ENCODE results near the gene PIK3CD. TPM values are rescaled to one million over a fixed set of nuclear protein-coding genes. Genes with fewer than 3 reads are reported as not detected.

The PIK3CD gene
- total and polyA plus RNA-seq, 11 donors, result 1.9 to 18.8 (median 4.0) TPM

DNA sequence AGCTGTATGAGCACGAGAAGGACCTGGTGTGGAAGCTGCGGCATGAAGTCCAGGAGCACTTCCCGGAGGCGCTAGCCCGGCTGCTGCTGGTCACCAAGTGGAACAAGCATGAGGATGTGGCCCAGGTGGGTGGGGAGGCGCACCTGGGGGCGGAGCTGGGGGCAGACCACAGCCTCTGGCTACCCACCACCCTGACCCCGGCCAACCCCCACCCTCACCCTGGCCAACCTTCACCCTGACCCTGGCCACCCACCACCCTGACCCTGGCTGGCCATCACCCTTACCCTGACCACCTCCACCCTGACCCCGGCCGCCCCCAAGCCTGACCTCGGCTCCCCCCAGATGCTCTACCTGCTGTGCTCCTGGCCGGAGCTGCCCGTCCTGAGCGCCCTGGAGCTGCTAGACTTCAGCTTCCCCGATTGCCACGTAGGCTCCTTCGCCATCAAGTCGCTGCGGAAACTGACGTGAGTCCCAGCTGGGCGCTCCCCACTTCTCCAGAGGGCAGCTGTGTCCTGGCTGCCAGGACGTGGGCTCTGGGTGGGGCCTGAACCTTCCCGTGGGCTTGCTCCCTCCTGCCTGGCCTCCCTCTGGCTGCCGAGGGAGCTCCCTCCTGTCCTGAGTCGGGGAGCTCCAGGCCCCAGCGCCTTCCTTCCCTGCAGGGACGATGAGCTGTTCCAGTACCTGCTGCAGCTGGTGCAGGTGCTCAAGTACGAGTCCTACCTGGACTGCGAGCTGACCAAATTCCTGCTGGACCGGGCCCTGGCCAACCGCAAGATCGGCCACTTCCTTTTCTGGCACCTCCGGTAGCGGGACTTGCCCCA lies 69.5 kb downstream of the PIK3CD start:
- DNase-seq (no peak), ATAC-seq (no peak)
- H3K4me1 ChIP-seq, result peaks cover 0 to 38% (median 0%) of the 10 kb centered on the region in 12 donors
- TF ChIP-seq POLR2A (IDR thresholded peaks at IDR 0.05), result no peak
- TF ChIP-seq, protein P1, sequence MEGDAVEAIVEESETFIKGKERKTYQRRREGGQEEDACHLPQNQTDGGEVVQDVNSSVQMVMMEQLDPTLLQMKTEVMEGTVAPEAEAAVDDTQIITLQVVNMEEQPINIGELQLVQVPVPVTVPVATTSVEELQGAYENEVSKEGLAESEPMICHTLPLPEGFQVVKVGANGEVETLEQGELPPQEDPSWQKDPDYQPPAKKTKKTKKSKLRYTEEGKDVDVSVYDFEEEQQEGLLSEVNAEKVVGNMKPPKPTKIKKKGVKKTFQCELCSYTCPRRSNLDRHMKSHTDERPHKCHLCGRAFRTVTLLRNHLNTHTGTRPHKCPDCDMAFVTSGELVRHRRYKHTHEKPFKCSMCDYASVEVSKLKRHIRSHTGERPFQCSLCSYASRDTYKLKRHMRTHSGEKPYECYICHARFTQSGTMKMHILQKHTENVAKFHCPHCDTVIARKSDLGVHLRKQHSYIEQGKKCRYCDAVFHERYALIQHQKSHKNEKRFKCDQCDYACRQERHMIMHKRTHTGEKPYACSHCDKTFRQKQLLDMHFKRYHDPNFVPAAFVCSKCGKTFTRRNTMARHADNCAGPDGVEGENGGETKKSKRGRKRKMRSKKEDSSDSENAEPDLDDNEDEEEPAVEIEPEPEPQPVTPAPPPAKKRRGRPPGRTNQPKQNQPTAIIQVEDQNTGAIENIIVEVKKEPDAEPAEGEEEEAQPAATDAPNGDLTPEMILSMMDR (IDR thresholded peaks at IDR 0.05), result no peak
- H3K27ac ChIP-seq, result no peak overlapping the region
- no peak overlapping the region for H3K4me3 ChIP-seq
- peaks cover 0 to 9% (median 2%) of the 10 kb centered on the region in 12 donors for H3K9me3 ChIP-seq
- H3K27me3 ChIP-seq, result no peaks in the 10 kb centered on the region
- intact Hi-C loops (cut with DNase I), result loop anchor here in 8 of 10 donors (5.0 to 10.0 kb wide), 2 partner anchors 144 to 146 kb away; no protein-coding TSS in a partner anchor
- WGBS, 4 donors, result 89 to 93% (median 91%) methylated on average over 28 to 34 of the region's 34 CpGs
- peaks cover 0 to 79% (median 4%) of the 10 kb centered on the region in 9 donors for H3K36me3 ChIP-seq

DNA sequence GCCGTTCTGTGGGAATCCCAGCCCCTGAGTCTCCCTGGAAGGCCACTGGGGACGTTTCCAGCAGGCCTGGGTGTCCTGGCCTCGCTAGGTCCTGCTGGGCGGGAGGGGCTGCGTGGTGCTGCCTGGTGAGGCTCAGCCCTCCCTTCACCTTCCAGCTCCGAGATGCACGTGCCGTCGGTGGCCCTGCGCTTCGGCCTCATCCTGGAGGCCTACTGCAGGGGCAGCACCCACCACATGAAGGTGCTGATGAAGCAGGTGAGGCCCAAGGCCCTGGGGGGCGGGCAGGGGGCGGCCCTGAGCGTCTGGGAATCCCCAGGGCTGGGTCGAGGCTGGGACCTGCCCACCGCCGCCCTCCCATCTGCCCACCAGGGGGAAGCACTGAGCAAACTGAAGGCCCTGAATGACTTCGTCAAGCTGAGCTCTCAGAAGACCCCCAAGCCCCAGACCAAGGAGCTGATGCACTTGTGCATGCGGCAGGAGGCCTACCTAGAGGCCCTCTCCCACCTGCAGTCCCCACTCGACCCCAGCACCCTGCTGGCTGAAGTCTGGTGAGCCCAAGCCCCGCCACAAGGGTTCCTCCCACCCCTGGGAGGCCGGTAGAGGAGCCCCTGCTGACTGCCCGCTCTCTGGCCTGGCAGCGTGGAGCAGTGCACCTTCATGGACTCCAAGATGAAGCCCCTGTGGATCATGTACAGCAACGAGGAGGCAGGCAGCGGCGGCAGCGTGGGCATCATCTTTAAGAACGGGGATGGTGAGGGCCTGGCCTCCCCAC lies 70.3 kb downstream of the PIK3CD start:
- Histone ChIP-seq H3K9me3 (peaks cover 0 to 9% (median 2%) of the 10 kb centered on the region in 12 donors), H3K4me1 (peaks cover 0 to 32% (median 0%) of the 10 kb centered on the region in 12 donors), H3K27me3 (no peaks in the 10 kb centered on the region), H3K4me3 (no peak overlapping the region), H3K27ac (no peak overlapping the region), H3K36me3 (peaks cover 0 to 79% (median 5%) of the 10 kb centered on the region in 9 donors)
- ATAC-seq, result peak in 1 of 4 donors; percentile 5
- no peak for DNase-seq
- TF ChIP-seq, protein P1 (IDR thresholded peaks at IDR 0.05), result peak; percentile 41 to 72 (median 60)
- no peak for TF ChIP-seq POLR2A (IDR thresholded peaks at IDR 0.05)
- intact Hi-C loops (cut with DNase I), result loop anchor here in 8 of 10 donors (5.0 to 10.0 kb wide), 2 partner anchors 143 to 146 kb away; no protein-coding TSS in a partner anchor
- 69 to 83% (median 78%) methylated on average over 19 to 29 of the region's 29 CpGs for WGBS, 4 donors

DNA sequence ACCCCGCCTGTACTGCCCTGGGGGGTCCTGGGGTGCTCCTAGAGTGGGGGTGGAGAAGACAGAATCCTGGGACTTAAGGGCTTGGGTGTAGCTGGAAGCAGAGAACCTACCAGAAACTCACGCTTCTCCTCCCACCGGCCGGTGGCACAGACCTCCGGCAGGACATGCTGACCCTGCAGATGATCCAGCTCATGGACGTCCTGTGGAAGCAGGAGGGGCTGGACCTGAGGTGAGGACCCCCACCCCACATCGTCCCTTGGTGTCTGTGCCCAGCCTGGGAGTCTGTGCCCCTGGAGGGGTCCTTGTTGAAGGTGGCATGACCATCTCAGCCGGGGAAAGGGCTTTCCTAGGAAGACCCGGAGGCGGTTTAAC lies 70.8 kb downstream of the PIK3CD start:
- intact Hi-C loops (cut with DNase I), result loop anchor here in 8 of 10 donors (5.0 to 10.0 kb wide), 2 partner anchors 142 to 145 kb away; no protein-coding TSS in a partner anchor
- peaks cover 0 to 9% (median 2%) of the 10 kb centered on the region in 12 donors for H3K9me3 ChIP-seq
- peaks cover 0 to 83% (median 10%) of the 10 kb centered on the region in 9 donors for H3K36me3 ChIP-seq
- DNase-seq (no peak), ATAC-seq (no peak)
- peaks cover 0 to 26% (median 0%) of the 10 kb centered on the region in 12 donors for H3K4me1 ChIP-seq
- H3K27me3 ChIP-seq, result no peaks in the 10 kb centered on the region
- H3K27ac ChIP-seq, result no peak overlapping the region
- TF ChIP-seq, protein P1 (IDR thresholded peaks at IDR 0.05), result no peak
- TF ChIP-seq POLR2A (IDR thresholded peaks at IDR 0.05), result no peak
- H3K4me3 ChIP-seq, result no peak overlapping the region
- 91 to 97% (median 94%) methylated on average over 9 to 10 of the region's 10 CpGs for WGBS, 4 donors
